Measurements from ENCODE around the gene GRIK4.
"Not testable (repeated sequence)": the region's sequence is repeated elsewhere in the genome, so short reads cannot be mapped to it uniquely, and the experiment has no call there.

Gene GRIK4

GRCh38 chr11:120756931-120757330 is 245.4 kb downstream of the GRIK4 start:
- no peak for DNase-seq

- DNase-seq: no peak
Observed at GRCh38 chr11:120759046-120759445, 247.5 kb downstream of the GRIK4 start.

GRCh38 chr11:120765710-120766109 is 254.2 kb downstream of the GRIK4 start:
- DNase-seq: not testable (repeated sequence)

GRCh38 chr11:120766318-120766717 is 254.8 kb downstream of the GRIK4 start:
- DNase-seq: no peak

- no peak for DNase-seq
Observed at GRCh38 chr11:120768949-120769348, 257.4 kb downstream of the GRIK4 start.

GRCh38 chr11:120769906-120770305 is 258.4 kb downstream of the GRIK4 start:
- DNase-seq: no peak

- DNase-seq: no peak
Observed at GRCh38 chr11:120771551-120772060, 260.1 kb downstream of the GRIK4 start.

- no peak for DNase-seq
Observed at GRCh38 chr11:120773501-120774031, 262.0 kb downstream of the GRIK4 start.

GRCh38 chr11:120774591-120775386 is 263.2 kb downstream of the GRIK4 start:
- no peak for DNase-seq

- DNase-seq: no peak
Observed at GRCh38 chr11:120775986-120776951, 264.7 kb downstream of the GRIK4 start.

- DNase-seq: no peak
Observed at GRCh38 chr11:120778685-120779490, 267.3 kb downstream of the GRIK4 start.

GRCh38 chr11:120780239-120780638 is 268.7 kb downstream of the GRIK4 start:
- DNase-seq: no peak

- DNase-seq: no peak
Observed at GRCh38 chr11:120781486-120782120, 270.1 kb downstream of the GRIK4 start.

- no peak for DNase-seq
Observed at GRCh38 chr11:120784566-120785251, 273.2 kb downstream of the GRIK4 start.

- DNase-seq: no peak
Observed at GRCh38 chr11:120785576-120785975, 274.0 kb downstream of the GRIK4 start.

- no peak for DNase-seq
Observed at GRCh38 chr11:120786206-120786735, 274.7 kb downstream of the GRIK4 start.

- not testable (repeated sequence) for DNase-seq
Observed at GRCh38 chr11:120787224-120787623, 275.7 kb downstream of the GRIK4 start.

- DNase-seq: no peak
Observed at GRCh38 chr11:120789391-120789790, 277.8 kb downstream of the GRIK4 start.

GRCh38 chr11:120792306-120792705 is 280.8 kb downstream of the GRIK4 start:
- no peak for DNase-seq

GRCh38 chr11:120793150-120793549 is 281.6 kb downstream of the GRIK4 start:
- no peak for DNase-seq
